Hepatocyte (in vitro differentiated cells): ENCODE data around the gene DTX1. TPM values are rescaled to one million over a fixed set of nuclear protein-coding genes. Genes with fewer than 3 reads are reported as not detected.

ENCODE experiments used
- DNase-seq: peaks from one replicate; pipeline ENCODE4 v3.0.0-alpha.2; 2016; ENCODE audit warnings: low spot score
- H2AFZ ChIP-seq: fragments of 200-600 bp; sonication (generic); 2 replicates; pipeline ENCODE4 v1.6.0; 2016; ENCODE audit warnings: antibody characterized with exemption, mild to moderate bottlenecking
- H3K27ac ChIP-seq: fragments of 200-600 bp; sonication (generic); 2 replicates; pipeline ENCODE4 v1.5.1; 2016; ENCODE audit warnings: mild to moderate bottlenecking
- H3K27me3 ChIP-seq: fragments of 200-600 bp; sonication (generic); 2 replicates; pipeline ENCODE4 v1.6.1; 2016
- H3K36me3 ChIP-seq: fragments of 200-600 bp; sonication (generic); replicated peaks from 2 replicates; pipeline ENCODE4 v1.5.1; 2016; ENCODE audit warnings: low read depth; ENCODE audit not compliant: insufficient read depth
- H3K4me1 ChIP-seq: fragments of 200-600 bp; sonication (generic); 2 replicates; pipeline ENCODE4 v1.5.1; 2016; ENCODE audit warnings: mild to moderate bottlenecking, moderate library complexity; ENCODE audit not compliant: insufficient read depth
- H3K4me2 ChIP-seq: fragments of 200-600 bp; sonication (generic); 2 replicates; pipeline ENCODE4 v1.6.0; 2016
- H3K4me3 ChIP-seq: fragments of 200-600 bp; sonication (generic); 2 replicates; pipeline ENCODE4 v1.5.1; 2016; ENCODE audit warnings: mild to moderate bottlenecking
- H3K79me2 ChIP-seq: fragments of 200-600 bp; sonication (generic); 2 replicates; pipeline ENCODE4 v1.6.0; 2017; ENCODE audit warnings: mild to moderate bottlenecking
- H3K9me2 ChIP-seq: fragments of 200-600 bp; sonication (generic); replicated peaks from 2 replicates; pipeline ENCODE4 v1.6.0; 2017; ENCODE audit warnings: mild to moderate bottlenecking; ENCODE audit not compliant: insufficient read depth
- H3K9me3 ChIP-seq: fragments of 200-600 bp; sonication (generic); 2 replicates; pipeline ENCODE4 v1.5.1; 2016; ENCODE audit warnings: low read depth, mild to moderate bottlenecking
- H4K20me1 ChIP-seq: fragments of 200-600 bp; sonication (generic); 2 replicates; pipeline ENCODE4 v1.6.0; 2016; ENCODE audit warnings: mild to moderate bottlenecking; ENCODE audit not compliant: insufficient read depth, poor library complexity, severe bottlenecking
- EZH2 ChIP-seq: fragments of 200-600 bp; sonication (generic); IDR thresholded peaks from 2 replicates; pipeline ENCODE4 v1.6.1; 2016; ENCODE audit warnings: antibody characterized with exemption, mild to moderate bottlenecking, borderline replicate concordance
- EZH2phosphoT487 ChIP-seq: fragments of 200-600 bp; sonication (generic); IDR thresholded peaks from one replicate; pipeline ENCODE4 v1.6.1; 2018; ENCODE audit warnings: antibody characterized with exemption, mild to moderate bottlenecking, low read depth, moderate library complexity; ENCODE audit not compliant: unreplicated experiment, severe bottlenecking
- WGBS: methylation state at CpG from one replicate; pipeline ENCODE4 v1.1.6; 2016; ENCODE audit warnings: low lambda C conversion rate; ENCODE audit errors: missing lambda C conversion rate; 5-methylcytosine and 5-hydroxymethylcytosine counted together
- polyA plus RNA-seq: library from polyadenylated mRNA; unstranded; fragments of >200 nt; fragmentation: Nextera tagmentation; extraction: Ambion mirVana; gene quantifications from 2 replicates; pipeline ENCODE4 v1.2.1, GENCODE V29; 2016
- total RNA-seq: library from RNA; depleted of rRNA; stranded (reverse); fragments of >200 nt; gene quantifications from 2 replicates; pipeline ENCODE4 v1.2.3, GENCODE V29; 2014
- TF ChIP-seq, protein P1 (sequence below): fragments of 200-600 bp; sonication (generic); IDR thresholded peaks from 2 replicates; pipeline ENCODE4 v1.5.1; 2016; ENCODE audit warnings: antibody characterized with exemption, mild to moderate bottlenecking; ENCODE audit not compliant: poor library complexity

Gene DTX1
- total and polyA plus RNA-seq, 2 experiments from 2014 or later: 0.47 to 2.3 TPM

DNA sequence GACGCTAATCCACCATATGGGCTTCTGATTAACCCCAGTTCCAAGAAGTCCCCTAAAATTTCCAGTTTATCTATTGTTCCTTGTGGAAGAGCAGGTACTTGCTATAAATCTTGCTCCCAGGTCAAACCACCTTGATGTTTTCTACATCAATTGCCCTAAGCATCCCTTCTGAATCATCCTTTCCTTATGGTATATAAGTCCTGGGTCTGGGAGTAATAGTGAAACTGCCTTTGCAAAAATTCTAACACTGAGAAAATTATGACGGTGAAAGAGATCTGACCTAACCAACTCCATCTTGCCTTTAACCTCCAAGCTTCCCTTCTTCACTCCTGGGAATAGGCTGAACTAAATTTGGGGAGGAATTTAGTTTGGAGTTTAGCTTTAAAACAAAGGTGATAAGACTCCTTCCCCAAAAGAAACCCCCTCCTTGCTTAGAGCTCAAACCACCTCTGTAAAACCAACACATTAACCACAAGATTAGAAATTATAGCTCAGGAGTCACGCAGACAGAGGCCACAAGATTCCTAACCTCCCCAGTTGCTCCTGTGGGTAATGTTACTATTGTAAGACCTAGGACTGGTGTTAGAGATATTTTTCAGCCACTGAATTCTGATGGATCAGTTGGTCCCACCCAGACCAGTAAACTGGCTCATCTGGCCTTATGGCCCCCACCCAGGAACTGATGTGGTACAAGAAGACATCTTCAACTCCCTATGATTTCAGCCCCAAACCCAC is 33.8 kb upstream of the DTX1 start:
- no peak overlapping the region for H3K27ac ChIP-seq
- no peak for TF ChIP-seq EZH2
- TF ChIP-seq EZH2phosphoT487: no peak
- TF ChIP-seq, protein P1, sequence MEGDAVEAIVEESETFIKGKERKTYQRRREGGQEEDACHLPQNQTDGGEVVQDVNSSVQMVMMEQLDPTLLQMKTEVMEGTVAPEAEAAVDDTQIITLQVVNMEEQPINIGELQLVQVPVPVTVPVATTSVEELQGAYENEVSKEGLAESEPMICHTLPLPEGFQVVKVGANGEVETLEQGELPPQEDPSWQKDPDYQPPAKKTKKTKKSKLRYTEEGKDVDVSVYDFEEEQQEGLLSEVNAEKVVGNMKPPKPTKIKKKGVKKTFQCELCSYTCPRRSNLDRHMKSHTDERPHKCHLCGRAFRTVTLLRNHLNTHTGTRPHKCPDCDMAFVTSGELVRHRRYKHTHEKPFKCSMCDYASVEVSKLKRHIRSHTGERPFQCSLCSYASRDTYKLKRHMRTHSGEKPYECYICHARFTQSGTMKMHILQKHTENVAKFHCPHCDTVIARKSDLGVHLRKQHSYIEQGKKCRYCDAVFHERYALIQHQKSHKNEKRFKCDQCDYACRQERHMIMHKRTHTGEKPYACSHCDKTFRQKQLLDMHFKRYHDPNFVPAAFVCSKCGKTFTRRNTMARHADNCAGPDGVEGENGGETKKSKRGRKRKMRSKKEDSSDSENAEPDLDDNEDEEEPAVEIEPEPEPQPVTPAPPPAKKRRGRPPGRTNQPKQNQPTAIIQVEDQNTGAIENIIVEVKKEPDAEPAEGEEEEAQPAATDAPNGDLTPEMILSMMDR: no peak

DNA sequence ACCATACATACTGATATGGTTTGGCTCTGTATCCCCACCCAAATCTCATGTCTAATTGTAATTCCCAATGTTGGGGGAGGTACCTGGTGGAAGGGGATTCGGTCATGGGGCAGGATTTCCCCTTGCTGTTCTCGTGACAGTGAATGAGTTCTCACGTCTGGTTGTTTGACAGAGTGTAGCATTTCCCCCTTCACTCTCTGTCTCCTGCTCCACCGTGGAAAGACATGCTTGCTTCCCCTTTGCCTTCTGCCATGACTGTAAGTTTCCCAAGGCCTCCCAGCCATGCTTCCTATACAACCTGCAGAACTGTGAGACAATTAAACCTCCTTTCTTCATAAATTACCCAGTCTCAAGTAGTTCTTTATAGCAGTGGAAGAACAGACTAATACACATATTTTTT is 28.8 kb upstream of the DTX1 start:
- no peak overlapping the region for H3K27ac ChIP-seq
- no peaks in the 10 kb centered on the region for H3K27me3 ChIP-seq
- TF ChIP-seq EZH2 (no peak), EZH2phosphoT487 (no peak)
- TF ChIP-seq, protein P1: no peak
- H4K20me1 ChIP-seq: no peaks in the 10 kb centered on the region
- no peaks in the 10 kb centered on the region for H3K4me1 ChIP-seq
- no peak overlapping the region for H3K4me2 ChIP-seq
- H3K36me3 ChIP-seq: no peaks in the 10 kb centered on the region
- 75% methylated on average over 4 of the region's 4 CpGs for WGBS
- DNase-seq: no peak
- no peaks in the 10 kb centered on the region for H3K79me2 ChIP-seq
- H3K9me2 ChIP-seq: no peaks in the 10 kb centered on the region
- no peak overlapping the region for H3K4me3 ChIP-seq
- no peak overlapping the region for H2AFZ ChIP-seq
- no peaks in the 10 kb centered on the region for H3K9me3 ChIP-seq

More for the DNA sequence above, 33.8 kb upstream of the DTX1 start:
- WGBS: 90% methylated on average over 3 of the region's 3 CpGs
- Histone ChIP-seq H3K4me1 (no peaks in the 10 kb centered on the region), H3K4me3 (no peak overlapping the region), H3K36me3 (no peaks in the 10 kb centered on the region), H3K27me3 (peaks cover 8% of the 10 kb centered on the region), H3K4me2 (no peak overlapping the region), H3K79me2 (no peaks in the 10 kb centered on the region), H2AFZ (no peak overlapping the region), H4K20me1 (no peaks in the 10 kb centered on the region), H3K9me2 (no peaks in the 10 kb centered on the region), H3K9me3 (no peaks in the 10 kb centered on the region)
- no peak for DNase-seq

DNA sequence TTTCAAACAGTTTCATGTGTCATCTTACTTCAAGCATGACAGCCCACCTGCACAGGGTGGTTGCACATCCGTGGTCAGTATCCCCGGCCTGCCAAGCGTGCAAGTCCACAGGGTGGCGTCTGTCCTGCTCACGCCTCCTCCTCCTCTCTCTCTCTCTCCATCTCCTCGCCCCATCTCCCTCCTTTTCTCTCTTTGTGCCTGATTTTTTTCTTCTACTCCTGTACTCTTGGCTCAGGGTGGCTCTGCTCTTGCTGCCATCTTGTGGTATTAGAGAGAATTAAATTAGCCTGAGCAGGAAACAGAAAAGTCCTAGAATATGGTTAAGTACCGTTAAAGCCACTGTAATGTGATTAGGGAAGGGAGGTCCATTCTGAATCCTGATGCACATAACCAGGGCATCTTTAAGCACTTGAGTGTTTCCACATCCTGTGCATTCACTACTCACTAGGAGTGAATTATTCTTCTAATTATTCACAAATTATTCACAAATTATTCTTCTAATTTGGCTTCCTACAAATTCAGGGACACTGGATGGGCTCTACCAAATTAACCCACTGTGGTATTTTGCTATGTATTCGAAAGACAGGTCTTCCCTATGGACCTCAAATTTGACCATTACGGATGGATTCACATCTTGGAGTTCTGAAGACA is 25.5 kb upstream of the DTX1 start:
- 10% methylated on average over 9 of the region's 9 CpGs for WGBS
- peak; percentile 72 for DNase-seq
- no peak overlapping the region for H3K27ac ChIP-seq
- no peaks in the 10 kb centered on the region for H3K4me1 ChIP-seq
- no peaks in the 10 kb centered on the region for H3K9me3 ChIP-seq
- H3K36me3 ChIP-seq: no peaks in the 10 kb centered on the region
- no peak overlapping the region for H3K4me3 ChIP-seq
- H4K20me1 ChIP-seq: no peaks in the 10 kb centered on the region
- H2AFZ ChIP-seq: no peak overlapping the region
- H3K9me2 ChIP-seq: no peaks in the 10 kb centered on the region
- no peaks in the 10 kb centered on the region for H3K79me2 ChIP-seq
- no peak overlapping the region for H3K4me2 ChIP-seq
- no peaks in the 10 kb centered on the region for H3K27me3 ChIP-seq
- TF ChIP-seq EZH2phosphoT487 (no peak), EZH2 (no peak)
- TF ChIP-seq, protein P1: peak; percentile 83
